GM18526 (cell line): ENCODE results near the gene ADIPOR1.

Experiments
- POLR2A ChIP-seq: IDR thresholded peaks from 3 replicates; pipeline ENCODE4 v1.6.1; 2011; ENCODE audit not compliant: insufficient read length; ENCODE audit errors: extremely low read depth

The ADIPOR1 gene

DNA sequence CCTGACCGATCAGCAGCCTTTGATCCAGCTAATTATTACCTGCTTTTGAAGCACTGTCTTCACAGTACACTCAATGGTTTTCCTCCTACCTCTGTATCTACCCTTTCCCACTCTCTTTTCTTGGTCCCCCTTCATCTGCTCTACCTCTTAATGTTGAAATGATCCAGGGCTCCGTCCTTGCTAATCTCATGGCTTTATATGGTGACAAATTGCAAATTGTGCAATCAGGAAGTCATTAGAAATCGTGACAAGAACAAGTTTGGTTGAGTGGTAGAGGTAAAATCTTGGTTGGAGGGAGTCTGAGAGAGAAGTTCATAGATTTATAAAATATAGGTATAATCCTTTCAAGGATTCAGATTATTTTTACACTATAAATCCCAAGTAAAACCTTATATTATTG is 18.5 kb upstream of the ADIPOR1 start:
- no peak for TF ChIP-seq POLR2A

DNA sequence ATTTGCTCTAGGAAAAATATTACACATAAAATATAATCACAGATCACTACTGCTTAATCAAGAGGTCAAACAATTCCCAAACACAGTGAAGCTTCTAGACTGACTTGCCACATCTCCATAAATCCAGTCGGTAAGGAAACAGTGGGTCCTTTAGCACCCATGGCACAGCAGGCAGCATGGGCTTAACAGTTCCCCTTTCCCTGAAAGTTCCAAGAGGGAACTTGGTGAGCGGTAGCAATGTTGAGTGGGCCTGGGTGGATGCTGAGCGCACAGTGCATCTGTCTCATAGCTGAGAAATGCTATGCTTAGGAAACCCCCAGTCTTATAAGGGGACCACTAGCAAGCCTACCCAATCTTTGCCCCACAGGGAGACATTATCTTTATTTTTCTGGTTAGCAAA is 16.7 kb upstream of the ADIPOR1 start:
- TF ChIP-seq POLR2A: no peak

DNA sequence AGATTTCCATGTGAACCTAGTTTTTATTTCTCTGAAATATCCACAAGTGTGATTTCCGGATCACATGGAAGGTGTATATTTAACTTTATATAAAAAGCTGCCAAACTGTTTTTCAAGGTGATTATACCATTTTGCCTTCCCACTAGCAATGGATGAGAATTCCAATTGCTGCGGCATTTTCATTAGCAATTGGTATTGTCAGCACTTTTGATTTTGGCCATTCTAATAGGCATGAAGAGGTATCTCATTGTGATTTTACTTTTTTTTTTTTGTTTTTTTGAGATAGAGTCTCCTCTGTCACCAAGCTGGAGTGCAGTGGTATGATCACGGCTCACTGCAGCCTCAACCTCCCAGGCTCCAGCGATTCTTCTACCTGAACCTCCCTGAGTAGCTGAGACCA is 13.9 kb upstream of the ADIPOR1 start:
- no peak for TF ChIP-seq POLR2A

DNA sequence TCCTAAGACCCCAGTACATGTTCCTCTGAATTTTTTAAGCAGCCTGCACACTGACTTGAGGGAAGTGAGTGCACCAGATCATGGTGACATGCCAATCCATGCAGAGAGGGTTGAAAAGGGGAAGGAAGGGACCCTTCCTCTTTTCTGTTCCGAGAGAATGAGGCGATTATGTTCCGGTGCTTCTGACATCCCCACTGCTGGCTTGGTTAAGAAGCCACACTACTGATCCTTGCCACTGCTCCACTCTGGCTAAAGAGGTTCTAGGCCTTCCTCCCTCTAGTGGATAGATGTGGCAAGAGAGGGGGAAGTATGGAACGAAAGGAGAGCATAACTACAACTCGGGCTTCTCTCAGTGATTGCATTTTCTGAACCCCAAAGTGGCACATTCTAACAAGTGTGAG is 10.8 kb upstream of the ADIPOR1 start:
- TF ChIP-seq POLR2A: no peak

DNA sequence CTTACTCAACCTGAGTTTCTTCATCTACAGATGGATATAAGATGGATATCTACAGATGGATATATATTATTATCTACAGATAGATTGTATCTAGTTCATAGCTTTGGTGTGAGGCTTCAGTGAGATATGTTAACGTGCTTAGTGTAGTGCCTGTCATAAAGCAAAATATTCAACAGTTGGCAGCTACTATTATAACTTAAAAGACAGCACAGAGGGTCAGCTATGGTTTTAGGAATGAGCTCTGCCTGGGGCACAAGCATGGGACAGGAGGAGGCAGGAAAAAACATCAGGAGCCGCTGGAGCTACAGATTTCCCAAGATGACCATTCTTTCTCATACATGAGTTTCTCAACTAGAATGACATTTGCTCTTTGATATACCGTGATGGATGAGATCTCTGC is 10.2 kb upstream of the ADIPOR1 start:
- no peak for TF ChIP-seq POLR2A

DNA sequence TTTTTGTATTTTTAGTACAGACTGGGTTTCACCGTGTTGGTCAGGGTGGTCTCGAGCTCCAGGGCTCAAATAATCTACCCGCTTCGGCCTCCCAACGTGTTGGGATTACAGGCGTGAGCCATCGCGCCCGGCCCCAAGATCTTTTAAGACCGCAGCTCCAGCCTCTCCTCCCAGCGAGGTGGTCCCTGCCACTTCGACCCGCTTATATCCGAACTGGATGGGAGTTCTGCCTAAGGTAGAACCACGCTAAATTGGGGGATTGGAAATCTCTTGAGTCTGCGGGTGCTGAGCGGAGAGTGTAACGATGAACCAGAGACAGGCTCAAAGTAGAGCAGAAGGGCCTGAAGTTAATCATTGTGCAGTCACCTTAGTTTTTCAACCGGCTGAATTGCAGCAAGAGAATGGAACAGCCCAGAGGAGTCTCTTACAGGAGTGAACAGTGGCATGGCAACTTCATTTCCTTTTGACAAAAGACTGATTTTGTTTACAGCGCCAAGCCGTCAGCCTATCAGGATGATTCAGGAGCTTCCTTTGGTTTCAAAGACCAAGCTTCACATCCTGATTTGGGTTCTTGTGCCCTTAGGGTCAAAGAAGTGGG is 9.7 kb upstream of the ADIPOR1 start:
- no peak for TF ChIP-seq POLR2A

DNA sequence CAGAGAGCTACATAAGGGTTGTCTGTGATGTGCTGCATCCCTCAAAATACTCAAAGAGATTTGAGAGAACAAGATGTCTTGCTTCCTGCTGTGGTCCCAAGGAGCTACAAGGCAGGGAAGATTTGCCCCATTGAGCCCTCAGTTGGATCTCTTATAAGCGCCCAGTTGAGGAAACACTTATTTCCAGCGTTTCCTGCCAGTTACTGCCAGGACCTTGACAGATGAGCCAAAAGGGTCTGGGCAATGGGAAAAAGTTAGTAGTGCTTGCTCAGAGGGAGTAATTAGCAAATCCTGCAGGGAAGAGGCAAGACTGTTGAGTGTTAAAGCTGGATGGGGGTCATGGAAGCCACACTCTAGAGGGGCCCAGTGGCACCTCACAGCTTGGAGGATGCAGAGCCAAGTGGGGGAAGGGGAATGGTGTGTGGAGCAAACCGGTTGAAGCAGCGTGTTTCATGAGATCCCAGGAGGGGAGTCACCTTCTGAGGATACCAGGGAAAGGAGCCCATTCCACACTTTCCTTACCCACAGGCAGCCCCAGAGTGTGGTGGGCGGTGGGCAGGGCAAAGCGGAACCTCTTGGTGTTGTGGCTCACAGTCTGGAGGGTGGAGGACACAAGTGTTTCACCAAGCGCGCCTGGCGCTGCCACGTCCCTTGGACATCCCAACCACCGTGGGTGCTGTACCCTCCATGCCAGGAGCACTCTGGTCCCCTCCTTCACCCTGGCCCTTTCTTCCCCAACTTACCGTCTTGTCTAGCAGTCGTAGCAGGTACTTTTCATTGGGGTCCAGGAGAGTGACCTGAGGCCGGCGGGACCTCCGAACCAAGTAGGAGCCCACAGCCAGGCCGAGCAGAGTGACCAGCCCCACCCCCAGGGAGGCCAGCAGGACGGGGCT is 8.1 kb upstream of the ADIPOR1 start:
- TF ChIP-seq POLR2A: no peak

DNA sequence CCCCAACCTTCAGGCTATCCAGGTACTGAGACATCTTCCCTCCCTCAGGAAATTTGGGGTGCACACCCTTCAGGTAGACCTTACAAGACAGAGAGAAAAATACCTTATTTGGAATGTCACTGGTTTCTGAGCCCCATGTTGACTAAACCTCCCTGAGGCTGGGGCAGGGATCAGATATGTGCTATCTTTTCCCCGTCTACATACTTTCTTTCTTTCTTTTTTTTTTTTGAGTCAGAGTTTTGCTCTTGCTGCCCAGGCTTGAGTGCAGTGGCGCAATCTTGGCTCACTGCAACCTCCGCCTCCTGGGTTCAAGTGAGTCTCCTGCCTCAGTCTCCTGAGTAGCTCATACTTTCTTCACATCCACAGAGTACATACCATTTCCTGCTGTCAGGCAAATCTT is 7.3 kb upstream of the ADIPOR1 start:
- no peak for TF ChIP-seq POLR2A

DNA sequence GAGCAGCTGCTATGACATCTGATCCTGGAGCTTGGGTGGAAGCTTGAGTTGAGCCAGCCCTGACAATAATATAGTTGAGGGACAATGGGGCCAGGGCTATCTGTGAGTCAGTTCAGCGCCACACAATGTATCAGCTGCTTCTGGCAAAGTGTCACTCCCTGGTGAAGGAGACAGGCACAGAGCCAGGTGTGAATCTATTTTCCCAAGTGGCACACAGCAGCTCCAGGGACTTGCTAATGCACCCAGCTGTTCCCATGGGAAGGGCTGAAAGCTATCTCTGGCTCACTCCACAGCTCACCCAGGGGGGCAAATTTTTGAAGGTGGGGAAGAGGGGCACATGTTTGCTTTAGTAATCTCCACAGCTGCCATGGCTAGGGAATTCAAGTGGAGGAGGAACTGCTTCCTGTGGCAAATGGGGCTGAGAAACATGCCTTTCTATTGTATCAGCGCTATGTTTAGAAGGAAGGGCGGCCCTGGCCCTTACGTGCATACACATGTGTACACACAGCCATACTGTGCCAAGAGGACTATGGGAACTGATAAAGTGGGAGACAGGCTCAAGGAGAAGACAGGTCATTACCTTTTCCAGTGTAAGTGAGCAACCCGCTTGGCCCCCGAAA is 6.8 kb upstream of the ADIPOR1 start:
- no peak for TF ChIP-seq POLR2A

DNA sequence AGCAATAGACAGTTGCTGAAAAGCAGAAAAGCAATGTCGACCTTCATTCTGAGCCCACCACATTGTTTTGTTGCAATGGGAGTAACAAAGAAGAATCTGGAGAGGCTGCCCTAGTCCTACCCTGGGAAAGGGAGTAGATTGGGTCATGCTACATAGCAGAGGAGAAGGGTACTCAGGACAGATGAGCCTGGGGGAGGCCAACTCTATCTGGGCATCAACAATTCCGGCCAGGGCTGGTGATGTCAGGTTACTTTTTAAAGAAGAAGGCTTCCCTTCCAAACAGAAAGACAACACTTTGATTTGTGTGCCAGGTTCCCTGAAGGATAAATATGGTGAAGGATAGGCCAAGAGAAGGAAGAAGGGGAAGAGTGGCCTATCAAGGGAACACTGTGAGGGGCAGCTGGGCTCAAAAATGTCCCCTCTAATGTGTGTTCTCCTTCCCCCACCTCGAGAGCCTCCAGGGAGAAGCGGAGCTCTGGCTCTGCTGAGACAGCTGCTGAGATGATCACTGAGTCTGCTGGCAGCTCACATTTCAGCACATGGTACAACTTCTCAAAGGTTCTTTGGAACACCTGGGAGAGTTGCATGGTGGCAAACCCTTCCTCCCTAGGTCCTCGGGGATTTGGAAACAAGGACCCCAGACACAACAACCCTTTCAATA is 3.2 kb upstream of the ADIPOR1 start:
- no peak for TF ChIP-seq POLR2A

DNA sequence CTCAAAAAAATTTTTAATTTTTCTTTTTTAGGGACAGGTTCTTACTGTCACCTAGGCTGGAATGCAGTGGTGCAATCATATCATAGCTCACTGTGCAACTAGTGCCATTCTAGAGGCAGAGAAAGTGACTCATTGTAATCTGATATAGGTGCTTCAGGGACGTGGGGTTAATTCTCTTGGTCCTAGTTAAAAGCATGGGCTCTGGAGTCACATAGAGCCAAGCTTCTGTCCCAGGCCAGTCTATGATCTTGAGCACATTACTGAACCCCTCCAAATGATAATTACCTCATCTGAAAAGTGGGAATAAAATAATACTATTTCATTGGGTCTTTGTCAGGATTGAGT is 1.1 kb upstream of the ADIPOR1 start:
- TF ChIP-seq POLR2A: no peak

DNA sequence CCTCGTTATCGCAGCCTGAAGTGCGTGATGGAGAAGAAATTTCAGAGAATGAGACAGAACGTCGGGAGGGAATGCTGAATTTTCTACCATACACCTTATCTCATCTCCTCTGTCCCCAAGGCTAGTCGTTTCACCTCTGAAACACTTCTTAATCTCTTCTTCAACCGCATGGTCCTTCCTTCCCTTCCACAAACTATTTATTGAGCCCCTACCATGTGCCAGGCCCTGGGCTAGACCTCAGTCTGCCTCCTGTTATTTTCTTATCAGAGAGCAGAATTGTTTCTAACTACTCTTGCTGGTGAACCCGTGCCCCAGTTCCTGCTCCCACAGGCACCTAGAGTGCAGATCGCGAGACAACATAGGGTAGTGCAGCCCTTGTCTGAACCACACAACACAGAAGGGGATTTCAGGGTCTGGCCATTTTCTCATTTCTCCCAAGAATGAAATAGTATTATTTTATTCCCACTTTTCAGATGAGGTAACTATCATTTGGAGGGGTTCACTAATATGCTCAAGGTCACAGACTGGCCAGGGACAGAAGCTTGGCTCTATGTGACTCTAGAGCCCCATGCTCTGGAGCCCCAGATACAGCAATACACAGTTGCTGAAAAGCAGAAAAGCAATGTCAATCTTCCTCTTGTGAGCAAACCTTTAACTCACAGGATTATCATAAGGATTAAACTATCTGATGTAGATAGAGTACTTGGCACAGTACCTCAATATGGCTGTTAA is 598 bp upstream of the ADIPOR1 start:
- no peak for TF ChIP-seq POLR2A

DNA sequence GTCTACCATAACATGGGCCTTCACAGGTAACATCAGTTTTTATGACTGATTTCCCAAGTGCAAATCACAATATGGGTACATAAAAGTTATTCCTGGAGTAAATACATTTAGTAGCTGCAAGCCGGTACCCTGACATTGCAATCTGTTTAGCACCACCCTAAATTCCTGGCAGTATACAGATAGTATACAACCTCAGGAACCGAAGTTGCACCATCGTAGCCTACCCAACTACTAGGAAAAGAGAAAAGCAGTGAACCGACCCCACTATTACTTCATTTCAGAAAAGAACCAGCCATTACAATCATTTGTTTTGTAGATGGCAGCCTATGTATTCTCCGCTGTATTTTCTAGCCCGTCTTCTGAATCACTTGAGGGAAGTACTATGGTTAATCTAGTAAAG is 1.1 kb downstream of the ADIPOR1 start:
- TF ChIP-seq POLR2A: no peak

DNA sequence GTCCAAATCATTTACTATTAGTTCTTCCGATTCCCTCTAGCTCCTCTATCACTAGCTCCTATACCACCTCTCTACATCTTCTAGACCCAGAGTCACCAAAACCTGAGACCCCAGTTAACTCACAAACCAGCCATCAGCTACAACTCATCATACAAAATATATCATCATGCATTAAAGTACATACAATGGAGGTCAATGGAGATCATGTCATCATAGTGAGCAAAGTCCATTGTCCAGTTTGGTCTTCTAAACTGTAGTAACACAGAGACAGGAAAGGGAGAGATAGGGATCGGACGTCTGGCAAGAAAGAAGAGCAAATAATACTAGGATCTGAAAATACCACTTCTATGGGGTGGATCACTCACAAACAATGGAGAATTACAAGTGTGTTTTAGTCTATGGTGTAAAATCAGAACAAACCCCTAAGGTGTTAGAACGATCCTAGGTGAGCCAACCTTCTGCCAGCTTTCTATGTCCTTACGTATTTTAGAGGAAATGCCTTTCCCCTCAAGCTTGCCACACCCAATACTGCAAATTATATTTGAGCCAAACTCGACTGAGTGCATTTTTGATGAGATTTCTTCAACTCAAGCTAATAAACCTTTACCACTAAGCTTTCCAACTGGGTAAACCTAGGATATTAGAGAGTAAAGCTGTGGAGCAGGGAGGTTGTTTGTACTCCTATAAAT is 3.9 kb downstream of the ADIPOR1 start:
- TF ChIP-seq POLR2A: no peak

DNA sequence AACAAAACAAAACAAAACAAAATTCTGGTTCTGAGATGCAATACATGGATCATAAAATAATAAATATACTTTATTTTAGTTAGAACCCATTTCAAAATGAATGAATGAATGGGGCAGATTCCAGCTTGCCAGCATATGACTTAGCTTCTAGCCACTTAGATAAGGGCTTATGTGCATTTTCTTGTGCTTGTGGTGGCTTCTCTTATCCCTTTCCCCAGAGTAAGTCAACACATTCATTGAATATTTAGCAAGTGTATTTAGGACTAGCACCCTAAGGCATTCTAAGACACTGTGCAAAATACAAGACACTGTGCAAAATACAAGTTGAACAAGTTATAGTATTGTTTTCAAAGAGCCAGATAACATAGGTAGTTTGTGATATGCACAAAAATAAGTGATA is 4.7 kb downstream of the ADIPOR1 start:
- no peak for TF ChIP-seq POLR2A
